Eye (tissue), 1 donor: ENCODE results near the gene CDH23.

Source experiments
- DNase-seq: peaks from one replicate; pipeline ENCODE4 v3.0.0-alpha.2; 2015

The CDH23 gene

GRCh38 chr10:71370031-71370430 is 26.7 kb upstream of the CDH23 start:
- no peak for DNase-seq

GRCh38 chr10:71371750-71372166 is 25.0 kb upstream of the CDH23 start:
- no peak for DNase-seq

GRCh38 chr10:71372882-71373495 is 23.7 kb upstream of the CDH23 start:
- no peak for DNase-seq

GRCh38 chr10:71374481-71375233 is 22.1 kb upstream of the CDH23 start:
- no peak for DNase-seq

GRCh38 chr10:71375952-71376351 is 20.8 kb upstream of the CDH23 start:
- no peak for DNase-seq

GRCh38 chr10:71378336-71379117 is 18.2 kb upstream of the CDH23 start:
- no peak for DNase-seq

- DNase-seq: no peak
Measured at GRCh38 chr10:71379118-71379766, 17.5 kb upstream of the CDH23 start.

GRCh38 chr10:71380841-71381240 is 15.9 kb upstream of the CDH23 start:
- DNase-seq: no peak

GRCh38 chr10:71381611-71382010 is 15.1 kb upstream of the CDH23 start:
- no peak for DNase-seq

GRCh38 chr10:71382028-71382427 is 14.7 kb upstream of the CDH23 start:
- no peak for DNase-seq

GRCh38 chr10:71382757-71383156 is 14.0 kb upstream of the CDH23 start:
- no peak for DNase-seq

GRCh38 chr10:71383972-71384687 is 12.6 kb upstream of the CDH23 start:
- DNase-seq: peak; percentile 83

- DNase-seq: peak; percentile 30
Measured at GRCh38 chr10:71388171-71388570, 8.5 kb upstream of the CDH23 start.

- DNase-seq: peak; percentile 41
Measured at GRCh38 chr10:71388583-71389310, 8.0 kb upstream of the CDH23 start.

- DNase-seq: no peak
Measured at GRCh38 chr10:71389768-71390460, 6.8 kb upstream of the CDH23 start.

GRCh38 chr10:71390461-71390835 is 6.3 kb upstream of the CDH23 start:
- DNase-seq: no peak

- DNase-seq: no peak
Measured at GRCh38 chr10:71390921-71391690, 5.6 kb upstream of the CDH23 start.

GRCh38 chr10:71391701-71392100 is 5.0 kb upstream of the CDH23 start:
- no peak for DNase-seq

- DNase-seq: no peak
Measured at GRCh38 chr10:71392292-71392691, 4.4 kb upstream of the CDH23 start.
